ENCODE measurements around the gene CNOT6.
A peak's percentile ranks its signal among the peaks of the same experiment; 100 is the strongest.
"Not testable (repeated sequence)": the region's sequence is repeated elsewhere in the genome, so short reads cannot be mapped to it uniquely, and the experiment has no call there.

CNOT6 gene

DNA sequence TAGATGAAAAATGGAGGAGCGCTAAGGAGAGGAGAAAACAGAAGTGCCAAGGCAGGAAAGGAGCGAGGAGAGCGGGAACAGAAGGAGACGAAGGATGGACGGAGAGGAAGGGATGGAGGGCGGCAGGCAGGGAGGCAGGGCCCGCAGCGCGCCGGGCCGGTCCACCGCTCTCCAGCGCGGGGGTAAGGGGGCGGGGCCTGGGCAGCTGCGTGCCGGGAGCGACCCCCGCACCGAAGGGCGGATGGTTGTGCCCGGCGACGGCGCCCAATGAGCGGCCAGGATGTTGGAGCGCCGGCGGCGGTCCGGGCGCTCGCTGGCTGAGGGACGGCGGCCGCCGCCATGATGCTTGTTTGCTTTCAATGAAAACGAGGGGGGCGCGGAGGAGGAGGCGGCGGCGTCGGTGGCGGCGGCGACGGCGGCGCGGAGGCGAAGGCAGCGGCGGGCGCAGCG is at the start of gene CNOT6:
Gene CNOT6, plus strand, starts transcription at position 320 of the 450 bp plus-strand sequence. CDS start 34,898 bp downstream, outside the sequence.
- no peaks in the 10 kb centered on the region for H3K27me3 ChIP-seq (ENCODE audit: insufficient read depth, low read length)
- peak within 1 kb of the TSS; percentile 46 for H3K27ac ChIP-seq (ENCODE audit: low read depth, low read length, poor library complexity, severe bottlenecking)
- TF ChIP-seq, protein P1, sequence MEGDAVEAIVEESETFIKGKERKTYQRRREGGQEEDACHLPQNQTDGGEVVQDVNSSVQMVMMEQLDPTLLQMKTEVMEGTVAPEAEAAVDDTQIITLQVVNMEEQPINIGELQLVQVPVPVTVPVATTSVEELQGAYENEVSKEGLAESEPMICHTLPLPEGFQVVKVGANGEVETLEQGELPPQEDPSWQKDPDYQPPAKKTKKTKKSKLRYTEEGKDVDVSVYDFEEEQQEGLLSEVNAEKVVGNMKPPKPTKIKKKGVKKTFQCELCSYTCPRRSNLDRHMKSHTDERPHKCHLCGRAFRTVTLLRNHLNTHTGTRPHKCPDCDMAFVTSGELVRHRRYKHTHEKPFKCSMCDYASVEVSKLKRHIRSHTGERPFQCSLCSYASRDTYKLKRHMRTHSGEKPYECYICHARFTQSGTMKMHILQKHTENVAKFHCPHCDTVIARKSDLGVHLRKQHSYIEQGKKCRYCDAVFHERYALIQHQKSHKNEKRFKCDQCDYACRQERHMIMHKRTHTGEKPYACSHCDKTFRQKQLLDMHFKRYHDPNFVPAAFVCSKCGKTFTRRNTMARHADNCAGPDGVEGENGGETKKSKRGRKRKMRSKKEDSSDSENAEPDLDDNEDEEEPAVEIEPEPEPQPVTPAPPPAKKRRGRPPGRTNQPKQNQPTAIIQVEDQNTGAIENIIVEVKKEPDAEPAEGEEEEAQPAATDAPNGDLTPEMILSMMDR (IDR thresholded peaks at IDR 0.05; ENCODE audit: low read length) = no peak
- no peak for TF ChIP-seq EZH2 (IDR thresholded peaks at IDR 0.05; ENCODE audit: borderline replicate concordance, low read length)
- H3F3A ChIP-seq (ENCODE audit: insufficient read depth, low read length) = no peaks in the 10 kb centered on the region
- H3K9me3 ChIP-seq (ENCODE audit: low read length) = no peaks in the 10 kb centered on the region
- H3K4me3 ChIP-seq (ENCODE audit: low read depth, low read length, poor library complexity, severe bottlenecking) = peak within 1 kb of the TSS; percentile 95
- no peaks in the 10 kb centered on the region for H3K9me2 ChIP-seq (ENCODE audit: low read depth, low read length)
- H3K4me1 ChIP-seq (ENCODE audit: insufficient read depth, low read length, severe bottlenecking) = peaks cover 26% of the 10 kb centered on the region
- H3K36me3 ChIP-seq (ENCODE audit: insufficient read depth, low read length) = peaks cover 27% of the 10 kb centered on the region
- peak within 1 kb of the TSS; percentile 73 for H3K4me2 ChIP-seq (ENCODE audit: low read length)
- H2AFZ ChIP-seq (ENCODE audit: low read length) = peak within 1 kb of the TSS; percentile 65; the same call in 1 of the 2 replicates
- peaks cover 33% of the 10 kb centered on the region for H3K79me2 ChIP-seq (ENCODE audit: insufficient read depth, low read length)
- H3K9ac ChIP-seq (ENCODE audit: low read length) = peak within 1 kb of the TSS; percentile 98
- H4K20me1 ChIP-seq (ENCODE audit: insufficient read depth, low read length) = no peaks in the 10 kb centered on the region

- TF ChIP-seq EZH2 (IDR thresholded peaks at IDR 0.05; ENCODE audit: borderline replicate concordance, low read length) = no peak
- TF ChIP-seq, protein P1 (IDR thresholded peaks at IDR 0.05; ENCODE audit: low read length) = no peak
- Histone ChIP-seq H3K27ac (ENCODE audit: low read depth, low read length, poor library complexity, severe bottlenecking) (no peak overlapping the region), H3K9me2 (ENCODE audit: low read depth, low read length) (no peaks in the 10 kb centered on the region), H3K9ac (ENCODE audit: low read length) (no peak overlapping the region), H3K27me3 (ENCODE audit: insufficient read depth, low read length) (no peaks in the 10 kb centered on the region; the same call in 1 of the 2 replicates), H3K9me3 (ENCODE audit: low read length) (no peaks in the 10 kb centered on the region), H3K4me3 (ENCODE audit: low read depth, low read length, poor library complexity, severe bottlenecking) (no peak overlapping the region), H2AFZ (ENCODE audit: low read length) (no peak overlapping the region), H3F3A (ENCODE audit: insufficient read depth, low read length) (no peaks in the 10 kb centered on the region), H3K36me3 (ENCODE audit: insufficient read depth, low read length) (no peaks in the 10 kb centered on the region), H3K79me2 (ENCODE audit: insufficient read depth, low read length) (no peaks in the 10 kb centered on the region), H3K4me1 (ENCODE audit: insufficient read depth, low read length, severe bottlenecking) (no peaks in the 10 kb centered on the region), H4K20me1 (ENCODE audit: insufficient read depth, low read length) (no peaks in the 10 kb centered on the region), H3K4me2 (ENCODE audit: low read length) (no peak overlapping the region)
These were observed 39.4 kb upstream of the CNOT6 start for GRCh38 chr5:180454752-180455151.

DNA sequence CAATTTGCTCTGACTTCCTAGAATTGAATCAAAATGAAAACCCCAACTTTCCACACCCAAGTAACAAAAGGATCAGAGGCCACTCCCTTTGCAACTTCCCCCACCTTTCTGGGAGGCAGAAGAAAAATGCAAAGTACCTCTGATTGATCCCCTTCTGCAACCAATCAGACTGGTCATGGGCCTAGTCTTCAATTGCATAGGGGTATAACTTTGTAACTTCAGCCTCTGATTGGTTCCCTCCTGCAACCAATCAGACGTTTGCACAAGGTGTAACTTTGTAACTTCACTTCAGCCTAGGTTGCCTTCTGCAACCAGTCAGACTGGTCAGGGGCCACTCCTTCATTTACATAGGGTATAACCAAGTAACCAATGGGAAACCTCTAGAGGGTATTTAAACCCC is 38.3 kb upstream of the CNOT6 start:
- H3K4me2 ChIP-seq (ENCODE audit: low read length) = no peak overlapping the region
- TF ChIP-seq EZH2 (IDR thresholded peaks at IDR 0.05; ENCODE audit: borderline replicate concordance, low read length) = no peak
- H3F3A ChIP-seq (ENCODE audit: insufficient read depth, low read length) = no peaks in the 10 kb centered on the region
- H3K4me3 ChIP-seq (ENCODE audit: low read depth, low read length, poor library complexity, severe bottlenecking) = no peak overlapping the region
- no peaks in the 10 kb centered on the region for H3K4me1 ChIP-seq (ENCODE audit: insufficient read depth, low read length, severe bottlenecking)
- no peaks in the 10 kb centered on the region for H3K36me3 ChIP-seq (ENCODE audit: insufficient read depth, low read length)
- no peak overlapping the region for H3K27ac ChIP-seq (ENCODE audit: low read depth, low read length, poor library complexity, severe bottlenecking)
- H3K9me3 ChIP-seq (ENCODE audit: low read length) = no peaks in the 10 kb centered on the region
- H3K79me2 ChIP-seq (ENCODE audit: insufficient read depth, low read length) = no peaks in the 10 kb centered on the region
- no peaks in the 10 kb centered on the region for H3K9me2 ChIP-seq (ENCODE audit: low read depth, low read length)
- no peaks in the 10 kb centered on the region; the same call in 1 of the 2 replicates for H3K27me3 ChIP-seq (ENCODE audit: insufficient read depth, low read length)
- no peaks in the 10 kb centered on the region for H4K20me1 ChIP-seq (ENCODE audit: insufficient read depth, low read length)
- H3K9ac ChIP-seq (ENCODE audit: low read length) = no peak overlapping the region
- H2AFZ ChIP-seq (ENCODE audit: low read length) = no peak overlapping the region

DNA sequence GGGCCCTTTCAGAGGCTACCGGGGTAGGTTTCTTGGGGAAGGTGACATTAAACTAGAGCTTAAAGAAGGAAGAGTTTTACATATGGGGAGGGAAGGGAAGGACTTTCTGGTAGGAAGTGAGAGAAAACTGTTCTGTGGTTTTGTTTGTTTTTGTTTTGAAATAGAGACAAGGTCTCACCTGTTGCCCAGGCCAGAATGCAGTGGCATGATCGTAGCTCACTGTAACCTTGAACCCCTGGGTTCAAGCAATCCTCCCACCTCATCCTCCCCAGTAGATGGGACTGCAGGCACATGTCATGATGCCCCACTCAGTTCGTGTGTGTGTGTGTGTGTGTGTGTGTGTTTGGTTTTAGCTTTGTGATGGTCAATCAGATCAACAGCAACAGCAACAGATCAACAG is 37.4 kb upstream of the CNOT6 start:
- H3K79me2 ChIP-seq (ENCODE audit: insufficient read depth, low read length) = no peaks in the 10 kb centered on the region
- H3K9me2 ChIP-seq (ENCODE audit: low read depth, low read length) = no peaks in the 10 kb centered on the region
- H4K20me1 ChIP-seq (ENCODE audit: insufficient read depth, low read length) = no peaks in the 10 kb centered on the region
- H3K9me3 ChIP-seq (ENCODE audit: low read length) = no peaks in the 10 kb centered on the region
- no peak overlapping the region for H3K9ac ChIP-seq (ENCODE audit: low read length)
- no peaks in the 10 kb centered on the region for H3K36me3 ChIP-seq (ENCODE audit: insufficient read depth, low read length)
- no peak overlapping the region for H3K27ac ChIP-seq (ENCODE audit: low read depth, low read length, poor library complexity, severe bottlenecking)
- no peaks in the 10 kb centered on the region; the same call in 1 of the 2 replicates for H3K27me3 ChIP-seq (ENCODE audit: insufficient read depth, low read length)
- no peaks in the 10 kb centered on the region for H3K4me1 ChIP-seq (ENCODE audit: insufficient read depth, low read length, severe bottlenecking)
- no peak overlapping the region for H3K4me3 ChIP-seq (ENCODE audit: low read depth, low read length, poor library complexity, severe bottlenecking)
- H3K4me2 ChIP-seq (ENCODE audit: low read length) = no peak overlapping the region
- H2AFZ ChIP-seq (ENCODE audit: low read length) = no peak overlapping the region
- H3F3A ChIP-seq (ENCODE audit: insufficient read depth, low read length) = no peaks in the 10 kb centered on the region
- TF ChIP-seq EZH2 (IDR thresholded peaks at IDR 0.05; ENCODE audit: borderline replicate concordance, low read length) = no peak
- TF ChIP-seq, protein P1 (IDR thresholded peaks at IDR 0.05; ENCODE audit: low read length) = no peak

- not testable (repeated sequence) for H3K4me1 ChIP-seq (ENCODE audit: insufficient read depth, low read length, severe bottlenecking); H3K27me3 ChIP-seq (ENCODE audit: insufficient read depth, low read length); H3K4me3 ChIP-seq (ENCODE audit: low read depth, low read length, poor library complexity, severe bottlenecking); H3K79me2 ChIP-seq (ENCODE audit: insufficient read depth, low read length); H3K9me3 ChIP-seq (ENCODE audit: low read length); H3K27ac ChIP-seq (ENCODE audit: low read depth, low read length, poor library complexity, severe bottlenecking); H3K9me2 ChIP-seq (ENCODE audit: low read depth, low read length); H2AFZ ChIP-seq (ENCODE audit: low read length); H3K36me3 ChIP-seq (ENCODE audit: insufficient read depth, low read length); H3K4me2 ChIP-seq (ENCODE audit: low read length); H3K9ac ChIP-seq (ENCODE audit: low read length); H3F3A ChIP-seq (ENCODE audit: insufficient read depth, low read length); H4K20me1 ChIP-seq (ENCODE audit: insufficient read depth, low read length)
These were observed 35.1 kb upstream of the CNOT6 start for GRCh38 chr5:180458852-180459673.

Measured in OCI-LY1 (cell line).